OCI-LY1 (cell line): ENCODE results near the gene SUFU.

ENCODE experiments used
- H2AFZ ChIP-seq: fragments of 200-600 bp; sonication (generic), shearing (Covaris generic); 2 replicates; pipeline ENCODE4 v1.6.0; 2014; ENCODE audit warnings: antibody characterized with exemption, mild to moderate bottlenecking, low read length
- H3F3A ChIP-seq: fragments of 200-600 bp; sonication (generic), shearing (Covaris generic); 2 replicates; pipeline ENCODE4 v1.6.0; 2014; ENCODE audit warnings: mild to moderate bottlenecking, antibody characterized with exemption, low read length, moderate library complexity; ENCODE audit not compliant: insufficient read depth
- H3K27ac ChIP-seq: fragments of 200-600 bp; sonication (generic); 2 replicates; pipeline ENCODE4 v1.5.1; 2014; ENCODE audit warnings: low read length, mixed run types, mild to moderate bottlenecking, low read depth; ENCODE audit not compliant: poor library complexity, severe bottlenecking
- H3K27me3 ChIP-seq: fragments of 200-600 bp; sonication (generic); 2 replicates; pipeline ENCODE4 v1.6.0; 2014; ENCODE audit warnings: antibody characterized with exemption, mild to moderate bottlenecking, low read length, moderate library complexity; ENCODE audit not compliant: insufficient read depth
- H3K36me3 ChIP-seq: fragments of 200-600 bp; sonication (generic); 2 replicates; pipeline ENCODE4 v1.6.1; 2014; ENCODE audit warnings: mild to moderate bottlenecking, antibody characterized with exemption, low read length, moderate library complexity, mixed read lengths; ENCODE audit not compliant: insufficient read depth
- H3K4me1 ChIP-seq: fragments of 200-600 bp; sonication (generic); 2 replicates; pipeline ENCODE4 v1.5.1; 2014; ENCODE audit warnings: mild to moderate bottlenecking, low read length, moderate library complexity; ENCODE audit not compliant: insufficient read depth, severe bottlenecking
- H3K4me2 ChIP-seq: fragments of 200-600 bp; sonication (generic), shearing (Covaris generic); 2 replicates; pipeline ENCODE4 v1.6.1; 2014; ENCODE audit warnings: low read length
- H3K4me3 ChIP-seq: fragments of 200-600 bp; sonication (generic); 2 replicates; pipeline ENCODE4 v1.5.1; 2014; ENCODE audit warnings: low read length, low read depth, mild to moderate bottlenecking, mixed read lengths; ENCODE audit not compliant: poor library complexity, severe bottlenecking
- H3K79me2 ChIP-seq: fragments of 200-600 bp; shearing (Covaris generic); 2 replicates; pipeline ENCODE4 v1.6.1; 2016; ENCODE audit warnings: mixed run types, low read length, mixed read lengths; ENCODE audit not compliant: insufficient read depth
- H3K9ac ChIP-seq: fragments of 200-600 bp; sonication (generic), shearing (Covaris generic); 2 replicates; pipeline ENCODE4 v1.6.1; 2014; ENCODE audit warnings: mild to moderate bottlenecking, low read length, mixed read lengths
- H3K9me2 ChIP-seq: fragments of 200-600 bp; sonication (generic), shearing (Covaris generic); 2 replicates; pipeline ENCODE4 v1.6.1; 2014; ENCODE audit warnings: low read depth, mild to moderate bottlenecking, low read length, mixed read lengths
- H3K9me3 ChIP-seq: fragments of 200-600 bp; shearing (Covaris generic); 2 replicates; pipeline ENCODE4 v1.6.1; 2014; ENCODE audit warnings: low read length, mixed read lengths
- H4K20me1 ChIP-seq: fragments of 200-600 bp; sonication (generic), shearing (Covaris generic); 2 replicates; pipeline ENCODE4 v1.6.0; 2016; ENCODE audit warnings: mild to moderate bottlenecking, low read length; ENCODE audit not compliant: insufficient read depth
- EZH2 ChIP-seq: fragments of 200-600 bp; sonication (generic), shearing (Covaris generic); IDR thresholded peaks from 2 replicates; pipeline ENCODE4 v1.8.0; 2017; ENCODE audit warnings: borderline replicate concordance, mixed run types, mild to moderate bottlenecking, antibody characterized with exemption, low read length, moderate library complexity, mixed read lengths
- TF ChIP-seq, protein P1 (sequence below): fragments of 200-600 bp; sonication (generic), shearing (Covaris generic); IDR thresholded peaks from 2 replicates; pipeline ENCODE4 v1.5.1; 2017; ENCODE audit warnings: mild to moderate bottlenecking, antibody characterized with exemption, low read length, moderate library complexity, mixed read lengths

Gene SUFU

DNA sequence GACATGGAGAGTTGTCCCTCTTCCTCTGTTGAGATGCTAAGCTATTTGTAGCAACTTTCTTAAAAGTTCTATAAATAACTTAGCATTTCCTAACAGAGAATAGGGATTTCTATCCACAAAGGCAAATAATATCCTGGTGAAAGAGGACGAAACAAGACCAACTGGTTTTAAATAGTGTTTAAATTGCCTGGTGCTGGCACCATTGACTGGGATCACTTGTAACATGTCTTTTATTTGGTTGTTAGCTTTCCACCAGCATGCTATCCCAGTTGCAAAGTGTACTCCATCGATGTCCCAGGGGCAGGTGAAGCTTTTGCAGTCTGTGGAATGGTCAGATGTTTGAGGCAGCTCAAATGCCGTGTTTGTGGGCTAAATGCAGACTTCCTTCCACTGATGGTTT, 3.7 kb downstream of the SUFU start:
- peaks cover 6% of the 10 kb centered on the region; the same call in 1 of the 2 replicates for H3K36me3 ChIP-seq
- no peaks in the 10 kb centered on the region for H3K9me2 ChIP-seq
- no peaks in the 10 kb centered on the region for H4K20me1 ChIP-seq
- H3K79me2 ChIP-seq, result no peaks in the 10 kb centered on the region
- H3K4me1 ChIP-seq, result peaks cover 30% of the 10 kb centered on the region
- H3K9ac ChIP-seq, result no peak overlapping the region
- no peak overlapping the region for H3K27ac ChIP-seq
- H2AFZ ChIP-seq, result no peak overlapping the region
- H3F3A ChIP-seq, result no peaks in the 10 kb centered on the region
- no peak overlapping the region for H3K4me3 ChIP-seq
- H3K4me2 ChIP-seq, result no peak overlapping the region
- H3K9me3 ChIP-seq, result no peaks in the 10 kb centered on the region
- no peak for TF ChIP-seq EZH2
- TF ChIP-seq, protein P1, sequence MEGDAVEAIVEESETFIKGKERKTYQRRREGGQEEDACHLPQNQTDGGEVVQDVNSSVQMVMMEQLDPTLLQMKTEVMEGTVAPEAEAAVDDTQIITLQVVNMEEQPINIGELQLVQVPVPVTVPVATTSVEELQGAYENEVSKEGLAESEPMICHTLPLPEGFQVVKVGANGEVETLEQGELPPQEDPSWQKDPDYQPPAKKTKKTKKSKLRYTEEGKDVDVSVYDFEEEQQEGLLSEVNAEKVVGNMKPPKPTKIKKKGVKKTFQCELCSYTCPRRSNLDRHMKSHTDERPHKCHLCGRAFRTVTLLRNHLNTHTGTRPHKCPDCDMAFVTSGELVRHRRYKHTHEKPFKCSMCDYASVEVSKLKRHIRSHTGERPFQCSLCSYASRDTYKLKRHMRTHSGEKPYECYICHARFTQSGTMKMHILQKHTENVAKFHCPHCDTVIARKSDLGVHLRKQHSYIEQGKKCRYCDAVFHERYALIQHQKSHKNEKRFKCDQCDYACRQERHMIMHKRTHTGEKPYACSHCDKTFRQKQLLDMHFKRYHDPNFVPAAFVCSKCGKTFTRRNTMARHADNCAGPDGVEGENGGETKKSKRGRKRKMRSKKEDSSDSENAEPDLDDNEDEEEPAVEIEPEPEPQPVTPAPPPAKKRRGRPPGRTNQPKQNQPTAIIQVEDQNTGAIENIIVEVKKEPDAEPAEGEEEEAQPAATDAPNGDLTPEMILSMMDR, result no peak
- no peaks in the 10 kb centered on the region for H3K27me3 ChIP-seq

DNA sequence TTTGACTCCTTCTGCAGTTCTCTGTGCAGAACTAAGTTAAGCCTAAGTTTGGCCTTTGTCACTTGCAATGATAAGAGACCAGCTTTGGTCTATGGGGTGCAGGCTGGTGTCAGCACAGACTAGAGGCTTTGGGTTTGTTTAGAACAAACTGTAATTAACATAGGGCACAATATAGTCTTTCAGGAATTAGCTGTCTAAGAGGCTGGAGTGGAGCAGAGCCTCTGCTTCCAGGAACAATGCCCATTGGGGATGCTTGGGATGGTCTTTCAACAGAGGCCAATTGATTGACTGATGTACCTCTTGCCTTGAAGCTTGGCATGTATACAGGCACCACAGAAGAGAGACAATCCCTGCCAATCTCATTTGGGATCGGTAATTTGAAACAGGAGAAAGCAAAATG, 4.7 kb downstream of the SUFU start:
- Histone ChIP-seq H3K9me2 (no peaks in the 10 kb centered on the region), H3K9me3 (no peaks in the 10 kb centered on the region), H3K9ac (no peak overlapping the region), H3K4me1 (peaks cover 26% of the 10 kb centered on the region), H3K36me3 (peaks cover 6% of the 10 kb centered on the region; the same call in 1 of the 2 replicates), H3K27ac (no peak overlapping the region), H3K4me2 (no peak overlapping the region), H3K27me3 (no peaks in the 10 kb centered on the region), H3F3A (no peaks in the 10 kb centered on the region), H4K20me1 (no peaks in the 10 kb centered on the region), H3K4me3 (no peak overlapping the region), H3K79me2 (no peaks in the 10 kb centered on the region), H2AFZ (no peak overlapping the region)
- TF ChIP-seq EZH2, result no peak
- TF ChIP-seq, protein P1, result no peak

DNA sequence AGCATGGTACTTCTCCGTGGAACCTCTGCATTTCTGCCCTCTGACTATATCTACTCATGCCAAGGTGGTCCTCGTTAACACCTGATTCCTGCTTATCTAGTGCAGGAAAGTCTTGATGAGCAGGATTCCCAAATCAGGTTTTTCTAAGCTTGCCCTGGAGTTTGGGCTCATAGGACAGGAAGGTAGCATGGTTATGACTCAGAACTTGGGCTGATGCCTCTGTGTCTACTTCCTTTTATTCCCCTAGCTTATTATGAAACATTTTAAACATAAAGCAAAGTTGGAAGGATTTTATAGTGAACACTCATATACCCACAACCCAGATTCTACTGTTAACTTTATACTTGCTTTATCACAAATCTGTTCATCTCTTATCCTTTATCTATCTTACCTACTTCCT, 5.6 kb downstream of the SUFU start:
- Histone ChIP-seq H3K4me2 (no peak overlapping the region), H3F3A (no peaks in the 10 kb centered on the region)

More for the DNA sequence above, 5.6 kb downstream of the SUFU start:
- H3K4me3 ChIP-seq, result no peak overlapping the region
- H2AFZ ChIP-seq, result no peak overlapping the region
- peaks cover 9% of the 10 kb centered on the region; the same call in 1 of the 2 replicates for H3K36me3 ChIP-seq
- H3K9ac ChIP-seq, result no peak overlapping the region
- no peak overlapping the region for H3K27ac ChIP-seq
- no peaks in the 10 kb centered on the region for H3K9me3 ChIP-seq
- H3K9me2 ChIP-seq, result no peaks in the 10 kb centered on the region
- H3K27me3 ChIP-seq, result no peaks in the 10 kb centered on the region
- H3K4me1 ChIP-seq, result peaks cover 26% of the 10 kb centered on the region
- H4K20me1 ChIP-seq, result no peaks in the 10 kb centered on the region
- TF ChIP-seq, protein P1, result no peak
- TF ChIP-seq EZH2, result no peak
- H3K79me2 ChIP-seq, result no peaks in the 10 kb centered on the region
